Measurements from ENCODE around the gene LHFPL2.

- no peak for TF ChIP-seq CTCF (IDR thresholded peaks at IDR 0.05)
- TF ChIP-seq POLR2A (IDR thresholded peaks at IDR 0.05), result no peak
These were observed 176.7 kb downstream of the LHFPL2 start for GRCh38 chr5:78471896-78472295.

All from prostate gland (tissue), 2 donors.